Measurements from ENCODE around the gene PSME4.
"Not testable (repeated sequence)": the region's sequence is repeated elsewhere in the genome, so short reads cannot be mapped to it uniquely, and the experiment has no call there.

PSME4 gene

GRCh38 chr2:53852532-53852931 lies 118.3 kb downstream of the PSME4 start:
- H3K27ac ChIP-seq: no peak overlapping the region
- no peak for DNase-seq
- H3K9me3 ChIP-seq (ENCODE audit: severe bottlenecking): no peaks in the 10 kb centered on the region
- no peak for TF ChIP-seq CTCF (IDR thresholded peaks at IDR 0.05; ENCODE audit: low read depth, low read length)
- H3K27me3 ChIP-seq (ENCODE audit: insufficient read depth, low read depth, severe bottlenecking): no peaks in the 10 kb centered on the region
- H3K36me3 ChIP-seq: peaks cover 12% of the 10 kb centered on the region
- no peak overlapping the region for H3K4me3 ChIP-seq (ENCODE audit: low read depth, low read length)

- not testable (repeated sequence) for H3K4me3 ChIP-seq (ENCODE audit: low read depth, low read length); H3K27me3 ChIP-seq (ENCODE audit: insufficient read depth, low read depth, severe bottlenecking); H3K9me3 ChIP-seq (ENCODE audit: severe bottlenecking); DNase-seq; H3K27ac ChIP-seq
- peaks cover 12% of the 10 kb centered on the region for H3K36me3 ChIP-seq
Observed at GRCh38 chr2:53851052-53851757, 119.6 kb downstream of the PSME4 start.

- TF ChIP-seq CTCF (IDR thresholded peaks at IDR 0.05; ENCODE audit: low read depth, low read length): no peak
- DNase-seq: no peak
- no peak overlapping the region for H3K4me3 ChIP-seq (ENCODE audit: low read depth, low read length)
- H3K27ac ChIP-seq: no peak overlapping the region
- no peaks in the 10 kb centered on the region for H3K36me3 ChIP-seq
- H3K27me3 ChIP-seq (ENCODE audit: insufficient read depth, low read depth, severe bottlenecking): no peaks in the 10 kb centered on the region
- H3K9me3 ChIP-seq (ENCODE audit: severe bottlenecking): no peaks in the 10 kb centered on the region
Observed at GRCh38 chr2:53848062-53848461, 122.7 kb downstream of the PSME4 start.

- Histone ChIP-seq H3K27ac (no peak overlapping the region), H3K9me3 (ENCODE audit: severe bottlenecking) (no peaks in the 10 kb centered on the region), H3K36me3 (no peaks in the 10 kb centered on the region), H3K4me3 (ENCODE audit: low read depth, low read length) (no peak overlapping the region), H3K27me3 (ENCODE audit: insufficient read depth, low read depth, severe bottlenecking) (no peaks in the 10 kb centered on the region)
- DNase-seq: no peak
- TF ChIP-seq CTCF (IDR thresholded peaks at IDR 0.05; ENCODE audit: low read depth, low read length): no peak
Observed at GRCh38 chr2:53843595-53843994, 127.2 kb downstream of the PSME4 start.

GRCh38 chr2:53842891-53843290 lies 127.9 kb downstream of the PSME4 start:
- Histone ChIP-seq H3K36me3 (no peaks in the 10 kb centered on the region), H3K9me3 (ENCODE audit: severe bottlenecking) (no peaks in the 10 kb centered on the region), H3K27me3 (ENCODE audit: insufficient read depth, low read depth, severe bottlenecking) (no peaks in the 10 kb centered on the region), H3K27ac (no peak overlapping the region), H3K4me3 (ENCODE audit: low read depth, low read length) (no peak overlapping the region)
- no peak for DNase-seq
- TF ChIP-seq CTCF (IDR thresholded peaks at IDR 0.05; ENCODE audit: low read depth, low read length): no peak

GRCh38 chr2:53841651-53842050 lies 129.1 kb downstream of the PSME4 start:
- H3K36me3 ChIP-seq; DNase-seq; H3K4me3 ChIP-seq (ENCODE audit: low read depth, low read length); H3K27me3 ChIP-seq (ENCODE audit: insufficient read depth, low read depth, severe bottlenecking); H3K27ac ChIP-seq; H3K9me3 ChIP-seq (ENCODE audit: severe bottlenecking): not testable (repeated sequence)

GRCh38 chr2:53840580-53840979 lies 130.2 kb downstream of the PSME4 start:
- DNase-seq: no peak

GRCh38 chr2:53829980-53830290 lies 140.9 kb downstream of the PSME4 start:
- not testable (repeated sequence) for H3K27me3 ChIP-seq (ENCODE audit: insufficient read depth, low read depth, severe bottlenecking); H3K9me3 ChIP-seq (ENCODE audit: severe bottlenecking); H3K27ac ChIP-seq; DNase-seq; H3K4me3 ChIP-seq (ENCODE audit: low read depth, low read length); H3K36me3 ChIP-seq

More at GRCh38 chr2:53840580-53840979, 130.2 kb downstream of the PSME4 start:
- TF ChIP-seq CTCF (IDR thresholded peaks at IDR 0.05; ENCODE audit: low read depth, low read length): no peak
- Histone ChIP-seq H3K9me3 (ENCODE audit: severe bottlenecking) (no peaks in the 10 kb centered on the region), H3K36me3 (no peaks in the 10 kb centered on the region), H3K27me3 (ENCODE audit: insufficient read depth, low read depth, severe bottlenecking) (no peaks in the 10 kb centered on the region), H3K4me3 (ENCODE audit: low read depth, low read length) (no peak overlapping the region), H3K27ac (no peak overlapping the region)

All from WERI-Rb-1 (cell line).